HG02884 (cell line): ENCODE measurements around the gene NR4A2.

ENCODE experiments used
- ATAC-seq: cut with Tn5 transposase; IDR thresholded peaks from one replicate; pipeline ENCODE4 v1.9.1; 2021; ENCODE audit warnings: mild to moderate bottlenecking, moderate library complexity; ENCODE audit not compliant: unreplicated experiment

The NR4A2 gene

DNA sequence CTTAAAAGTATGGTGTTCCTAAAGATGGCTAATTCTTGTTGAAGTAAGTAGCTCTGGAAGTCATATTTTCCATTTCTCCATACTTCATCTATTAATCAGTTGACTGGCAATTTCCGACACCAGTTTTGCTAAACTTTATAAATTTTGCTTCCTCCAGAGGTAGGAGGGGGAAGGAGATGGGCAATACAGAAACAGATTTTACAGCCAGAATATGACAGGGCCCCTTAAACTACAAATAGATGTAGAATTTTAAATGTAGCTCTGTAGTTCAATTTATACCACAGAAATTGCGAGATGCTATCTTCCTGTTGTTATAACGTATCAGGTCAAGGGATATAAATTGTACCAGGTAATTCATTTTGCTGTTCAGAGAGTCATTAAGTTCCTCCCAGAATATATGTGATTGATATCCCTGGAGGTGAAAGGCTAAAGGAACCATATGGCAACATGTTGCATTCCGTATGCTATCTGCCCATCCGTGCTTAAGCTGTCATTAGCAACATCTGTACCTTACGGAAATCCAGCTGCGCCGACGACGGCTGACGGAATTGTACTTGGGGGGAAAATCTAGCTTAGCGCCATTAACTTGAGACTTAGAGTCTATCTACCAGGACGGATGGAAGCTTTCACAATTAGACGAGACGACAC lies 8.4 kb upstream of the NR4A2 start:
- peak; percentile 10 for ATAC-seq

- ATAC-seq = no peak
Observed at GRCh38 chr2:156340377-156340776, 7.9 kb upstream of the NR4A2 start.

DNA sequence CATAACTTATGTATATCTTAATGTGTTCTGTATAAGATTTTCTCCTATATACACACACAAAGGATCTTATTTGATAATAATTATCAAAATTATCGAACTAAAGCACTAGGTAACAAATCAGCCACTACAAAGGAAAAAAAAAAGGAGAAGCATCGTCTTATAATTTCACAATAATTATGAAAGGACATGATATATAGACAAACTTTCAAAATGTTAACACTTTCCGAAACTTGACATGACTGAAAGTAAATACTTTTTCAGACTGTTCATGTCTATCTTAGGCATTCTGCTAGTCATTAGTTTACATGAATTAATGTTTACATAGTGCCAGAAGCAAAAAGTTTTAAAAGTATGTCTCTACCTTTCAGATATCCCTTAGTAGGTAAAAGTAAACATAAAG lies 7.3 kb upstream of the NR4A2 start:
- no peak for ATAC-seq

GRCh38 chr2:156339110-156339847 lies 6.8 kb upstream of the NR4A2 start:
- no peak for ATAC-seq

DNA sequence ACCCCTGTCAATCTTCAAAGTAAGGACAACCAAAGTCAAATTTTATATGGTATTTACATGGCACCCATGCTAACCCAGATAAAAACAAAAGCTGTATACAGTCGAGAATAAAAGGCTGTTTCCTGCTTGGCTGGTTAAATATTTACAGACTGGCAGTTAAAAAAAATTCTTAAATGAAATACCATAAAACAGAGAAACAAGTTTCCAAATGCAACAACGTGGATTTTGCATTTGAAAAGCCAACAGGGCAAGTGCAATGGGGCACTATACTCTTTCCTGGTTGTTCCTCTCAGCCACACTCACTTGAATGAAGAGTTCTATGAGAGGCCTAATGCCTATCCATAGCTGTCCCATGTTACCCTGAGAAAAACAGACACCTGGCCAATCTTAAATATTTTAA lies 6.1 kb upstream of the NR4A2 start:
- no peak for ATAC-seq

DNA sequence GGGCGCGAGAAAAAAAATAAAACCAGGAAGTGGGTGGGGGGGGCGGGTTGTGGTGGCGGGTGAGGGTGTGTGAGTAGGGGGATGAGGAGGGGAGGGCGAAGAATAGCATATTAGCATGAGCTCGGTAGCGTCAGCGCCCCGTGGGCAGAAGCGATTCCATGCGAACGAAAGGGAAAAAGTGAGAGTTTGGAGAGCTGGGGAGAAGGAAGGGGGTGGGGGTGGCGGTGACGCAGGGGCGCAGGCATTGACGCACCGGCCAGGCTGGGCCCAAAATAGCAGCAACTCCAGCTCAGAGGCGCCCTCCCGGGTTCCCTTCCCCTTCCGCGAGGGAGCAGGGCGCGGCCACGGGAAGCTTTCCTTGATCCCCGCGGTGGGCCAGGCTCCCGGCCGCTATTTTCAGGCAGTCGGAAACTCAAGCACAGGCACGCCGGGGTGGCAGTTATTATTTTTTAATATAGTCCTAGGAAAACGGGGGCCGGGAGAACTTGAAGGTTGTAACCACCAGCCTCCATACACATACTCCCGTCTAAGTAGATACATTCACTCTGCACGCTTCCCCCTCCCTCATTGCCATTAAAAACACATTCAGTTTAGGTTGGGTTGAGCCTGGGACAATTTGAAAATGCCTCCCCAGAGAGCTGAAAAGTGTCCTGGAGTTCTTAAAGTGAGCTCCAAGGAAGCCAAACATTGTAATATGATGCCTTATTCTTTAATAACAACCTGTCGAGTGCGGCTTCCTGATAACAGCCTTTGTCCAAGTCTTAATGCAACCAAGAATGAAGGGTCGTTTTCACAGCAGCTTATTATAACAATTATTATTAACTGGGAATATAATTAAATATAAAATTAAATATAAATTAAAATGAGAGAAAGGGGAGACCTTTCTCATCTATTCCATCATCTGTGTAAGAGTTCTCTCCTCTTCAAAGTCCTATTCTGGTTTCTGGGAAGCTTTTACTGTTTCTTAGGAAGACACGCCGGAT lies 2.3 kb upstream of the NR4A2 start:
- peak; percentile 15 for ATAC-seq

DNA sequence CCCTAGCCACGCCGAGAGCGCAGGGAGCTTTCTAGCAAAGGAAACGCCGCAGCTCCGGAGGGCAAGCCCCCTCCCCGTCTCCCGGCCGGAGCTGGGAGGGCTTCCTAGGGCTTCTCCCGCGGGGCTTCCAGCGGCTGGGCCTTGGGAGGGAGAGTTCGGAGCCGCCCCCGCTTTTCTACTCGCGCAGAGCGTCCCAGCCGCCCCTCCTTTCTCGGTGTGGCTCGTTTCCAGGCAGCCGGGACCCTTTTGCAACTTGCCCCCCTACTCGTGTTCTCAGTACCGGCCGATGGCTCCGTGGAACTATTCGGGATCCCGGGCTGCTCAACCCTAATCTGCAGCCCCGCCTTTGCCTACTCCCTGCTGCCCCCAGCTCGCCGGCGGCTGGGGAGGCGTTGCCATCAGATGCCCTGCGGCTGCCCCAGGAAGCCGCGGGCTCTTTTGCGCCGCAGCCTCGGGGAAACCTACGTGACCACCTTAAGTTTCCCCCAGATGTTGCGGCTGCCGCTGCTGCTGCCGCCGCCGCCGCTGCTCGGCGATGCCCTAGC lies 1.5 kb upstream of the NR4A2 start:
- peak; percentile 27 for ATAC-seq

GRCh38 chr2:156333274-156333950 lies 891 bp upstream of the NR4A2 start:
- ATAC-seq = peak; percentile 10

DNA sequence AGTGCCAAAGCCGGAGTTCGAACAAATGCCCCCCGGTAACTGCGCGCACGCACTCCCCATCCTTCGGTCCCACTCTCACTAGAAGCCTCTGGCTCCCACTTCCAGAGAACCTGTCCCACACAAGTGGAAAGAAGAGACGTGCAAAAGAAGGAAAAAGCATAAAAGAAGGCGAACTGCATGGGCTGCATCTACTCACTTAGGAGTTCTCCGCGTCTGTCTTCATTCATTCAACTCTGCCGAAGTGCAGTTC lies 312 bp downstream of the NR4A2 start:
- ATAC-seq = peak; percentile 6

- ATAC-seq = no peak
Observed at GRCh38 chr2:156331572-156332283, 793 bp downstream of the NR4A2 start.

- no peak for ATAC-seq
Observed at GRCh38 chr2:156329927-156330726, 2.4 kb downstream of the NR4A2 start.

- ATAC-seq = no peak
Observed at GRCh38 chr2:156329031-156329926, 3.2 kb downstream of the NR4A2 start.

DNA sequence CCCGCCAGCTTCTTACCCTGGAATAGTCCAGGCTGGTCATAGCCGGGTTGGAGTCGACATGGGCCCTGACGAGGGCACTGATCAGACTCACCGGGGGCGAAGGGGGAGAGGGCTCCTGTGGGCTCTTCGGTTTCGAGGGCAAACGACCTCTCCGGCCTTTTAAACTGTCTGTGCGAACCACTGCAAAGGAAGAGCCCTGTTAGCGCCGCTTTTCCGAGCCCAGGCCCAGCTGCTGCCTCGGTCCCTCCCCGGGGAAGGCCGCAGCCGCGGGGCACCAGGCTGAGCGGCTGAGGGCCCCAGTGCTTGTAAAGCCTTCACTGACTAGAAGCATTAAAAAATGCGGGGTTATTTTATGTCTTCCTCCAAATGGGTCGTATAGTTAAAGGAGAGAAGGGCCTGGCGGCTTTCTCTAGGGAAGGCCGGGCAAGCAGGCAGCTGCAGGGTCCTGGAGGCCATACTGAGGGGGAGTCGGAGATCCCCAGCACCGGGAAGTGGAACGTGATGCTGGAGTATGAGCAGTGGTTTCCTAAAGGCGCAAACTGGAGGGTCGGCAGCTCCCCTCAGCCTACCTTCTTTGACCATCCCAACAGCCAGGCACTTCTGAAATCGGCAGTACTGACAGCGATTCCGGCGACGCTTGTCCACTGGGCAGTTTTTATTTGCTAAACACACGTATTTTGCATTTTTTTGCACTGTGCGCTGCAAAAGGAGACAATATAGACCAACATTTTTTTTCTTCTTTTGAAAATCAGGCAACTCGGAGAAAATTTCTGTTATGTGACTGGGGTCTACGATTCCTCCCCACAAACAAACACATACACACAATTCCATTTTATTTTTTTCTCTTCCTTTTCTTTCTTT lies 4.5 kb downstream of the NR4A2 start:
- no peak for ATAC-seq

GRCh38 chr2:156326526-156327095 lies 5.9 kb downstream of the NR4A2 start:
- no peak for ATAC-seq

DNA sequence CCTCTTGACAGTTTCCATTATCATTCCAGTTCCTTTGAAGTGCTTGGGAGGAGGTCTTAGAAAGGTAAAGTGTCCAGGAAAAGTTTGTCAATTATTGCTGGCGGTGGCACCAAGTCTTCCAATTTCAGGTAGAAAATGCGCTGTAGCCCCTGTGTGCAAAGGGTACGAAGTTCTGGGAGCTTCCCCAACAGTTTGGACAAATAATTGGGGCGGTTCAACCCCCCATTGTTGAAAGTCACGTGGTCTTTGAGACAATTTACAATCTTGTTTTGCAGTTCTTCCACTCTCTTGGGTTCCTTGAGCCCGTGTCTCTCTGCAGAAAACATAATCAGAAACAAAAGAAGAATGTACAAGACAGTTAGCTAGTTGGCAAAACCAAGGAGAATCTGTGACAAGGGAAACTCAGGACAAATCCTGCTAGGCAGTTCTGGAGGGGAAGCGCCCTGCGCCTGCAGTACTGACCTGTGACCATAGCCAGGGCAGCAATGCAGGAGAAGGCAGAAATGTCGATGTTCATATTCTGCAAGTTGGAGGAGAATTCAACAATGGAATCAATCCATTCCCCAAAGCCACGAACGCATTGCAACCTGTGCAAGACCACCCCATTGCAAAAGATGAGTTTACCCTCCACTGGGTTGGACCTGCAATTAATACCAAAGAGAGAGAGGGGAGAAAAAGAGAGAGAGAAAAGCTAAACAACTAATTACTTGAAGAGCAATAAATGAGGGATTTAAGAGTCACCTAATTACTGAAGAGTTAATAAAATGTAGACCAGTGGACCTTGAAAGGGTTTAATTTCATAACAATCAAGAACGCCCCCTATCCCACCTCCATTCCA lies 6.6 kb downstream of the NR4A2 start:
- ATAC-seq = no peak

DNA sequence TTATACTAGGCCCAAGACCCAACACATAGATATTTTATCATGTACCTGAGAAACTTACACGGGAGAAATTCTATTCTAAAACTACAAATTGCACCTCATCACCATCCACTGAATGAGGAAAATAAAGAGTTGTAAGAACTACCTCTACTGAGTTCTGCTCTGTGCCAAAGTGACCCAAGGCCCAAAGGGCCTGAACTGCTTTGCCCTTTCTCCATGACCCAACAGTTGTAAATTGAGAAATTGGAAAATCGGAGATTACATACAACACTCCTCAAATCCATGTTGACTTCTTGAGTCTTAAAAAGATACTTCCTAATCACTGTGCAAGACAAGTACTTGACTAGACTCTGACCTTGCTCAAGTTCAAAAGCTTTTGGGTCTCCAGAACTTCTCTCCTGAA lies 8.8 kb downstream of the NR4A2 start:
- ATAC-seq = no peak
